Measurements from ENCODE around the gene FHAD1.

- TF ChIP-seq CTCF (IDR thresholded peaks at IDR 0.05; ENCODE audit: low read depth, low read length) = no peak
- no peak for TF ChIP-seq POLR2A (IDR thresholded peaks at IDR 0.05; ENCODE audit: extremely low read depth, insufficient read length)
Observed at GRCh38 chr1:15282810-15283474, 35.9 kb downstream of the FHAD1 start.
